H9 (cell line): Measurements from ENCODE around the gene CPNE7. TPM values are rescaled to one million over a fixed set of nuclear protein-coding genes. Genes with fewer than 3 reads are reported as not detected.

ENCODE experiments used
- DNase-seq: peaks from one replicate; pipeline ENCODE4 v3.0.0-alpha.2; 2017
- H2AFZ ChIP-seq: one replicate; pipeline ENCODE4 v1.6.1; 2013; ENCODE audit warnings: mild to moderate bottlenecking, low read length, control low read depth, moderate library complexity
- H2AK5ac ChIP-seq: 2 replicates; pipeline ENCODE4 v1.6.1; 2013; ENCODE audit warnings: low read length, control low read depth, mixed read lengths; ENCODE audit not compliant: insufficient read length
- H2BK120ac ChIP-seq: one replicate; pipeline ENCODE4 v1.6.1; 2013; ENCODE audit warnings: low read depth, mild to moderate bottlenecking, low read length, control low read depth, inconsistent platforms; ENCODE audit not compliant: poor library complexity, severe bottlenecking
- H2BK12ac ChIP-seq: 2 replicates; pipeline ENCODE4 v1.6.1; 2013; ENCODE audit warnings: low read length, control low read depth, mixed read lengths, low read depth; ENCODE audit not compliant: insufficient read length
- H2BK15ac ChIP-seq: 2 replicates; pipeline ENCODE4 v1.6.1; 2013; ENCODE audit warnings: low read depth, low read length, control low read depth
- H2BK20ac ChIP-seq: one replicate; pipeline ENCODE4 v1.6.1; 2013; ENCODE audit warnings: low read depth, mild to moderate bottlenecking, low read length, control low read depth, inconsistent platforms; ENCODE audit not compliant: poor library complexity, severe bottlenecking
- H2BK5ac ChIP-seq: 2 replicates; pipeline ENCODE4 v1.6.1; 2013; ENCODE audit warnings: low read length, control low read depth, mixed read lengths; ENCODE audit not compliant: insufficient read length
- H3K14ac ChIP-seq: 2 replicates; pipeline ENCODE4 v1.6.1; 2013; ENCODE audit warnings: low read length, control low read depth; ENCODE audit not compliant: insufficient read depth
- H3K18ac ChIP-seq: 2 replicates; pipeline ENCODE4 v1.6.1; 2013; ENCODE audit warnings: low read depth, mild to moderate bottlenecking, mixed read lengths, low read length, control low read depth; ENCODE audit not compliant: insufficient read length
- H3K23ac ChIP-seq: 2 replicates; pipeline ENCODE4 v1.6.1; 2013; ENCODE audit warnings: low read length, control low read depth, mixed read lengths, low read depth; ENCODE audit not compliant: insufficient read length
- H3K23me2 ChIP-seq: 2 replicates; pipeline ENCODE4 v1.6.1; 2013; ENCODE audit warnings: low read depth, mild to moderate bottlenecking, mixed read lengths, low read length, control low read depth; ENCODE audit not compliant: insufficient read length, poor library complexity, severe bottlenecking
- H3K27ac ChIP-seq: 2 replicates; pipeline ENCODE4 v1.5.1; 2013; ENCODE audit warnings: low read length, control low read depth, mixed read lengths, low read depth; ENCODE audit not compliant: insufficient read length
- H3K27me3 ChIP-seq: 2 replicates; pipeline ENCODE4 v1.6.1; 2013; ENCODE audit warnings: low read length, control low read depth, inconsistent platforms; ENCODE audit not compliant: insufficient read depth
- H3K4ac ChIP-seq: 2 replicates; pipeline ENCODE4 v1.6.1; 2013; ENCODE audit warnings: low read depth, mild to moderate bottlenecking, control low read depth, inconsistent platforms, low read length, moderate library complexity
- H3K4me1 ChIP-seq: 2 replicates; pipeline ENCODE4 v1.6.1; 2013; ENCODE audit warnings: low read length, control low read depth, inconsistent platforms; ENCODE audit not compliant: insufficient read depth
- H3K4me2 ChIP-seq: 2 replicates; pipeline ENCODE4 v1.6.1; 2013; ENCODE audit warnings: low read length, control low read depth, mixed read lengths; ENCODE audit not compliant: insufficient read length, insufficient read depth
- H3K56ac ChIP-seq: 2 replicates; pipeline ENCODE4 v1.6.1; 2013; ENCODE audit warnings: low read depth, mild to moderate bottlenecking, mixed read lengths, low read length, control low read depth; ENCODE audit not compliant: insufficient read length
- H3K79me1 ChIP-seq: 2 replicates; pipeline ENCODE4 v1.6.1; 2013; ENCODE audit warnings: low read depth, mild to moderate bottlenecking, moderate library complexity, low read length, control low read depth, inconsistent platforms; ENCODE audit not compliant: insufficient read depth, poor library complexity, severe bottlenecking
- H3K79me2 ChIP-seq: 2 replicates; pipeline ENCODE4 v1.6.1; 2013; ENCODE audit warnings: low read length, control low read depth, inconsistent platforms; ENCODE audit not compliant: insufficient read depth
- H3K9ac ChIP-seq: 2 replicates; pipeline ENCODE4 v1.6.1; 2013; ENCODE audit warnings: low read length, control low read depth, mixed read lengths; ENCODE audit not compliant: insufficient read length; ENCODE audit errors: extremely low read depth
- H3K9me3 ChIP-seq: one replicate; pipeline ENCODE4 v1.6.1; 2013; ENCODE audit warnings: low read depth, low read length, inconsistent platforms; ENCODE audit not compliant: control insufficient read depth
- H3T11ph ChIP-seq: one replicate; pipeline ENCODE4 v1.6.1; 2013; ENCODE audit warnings: mild to moderate bottlenecking, low read length, control low read depth, inconsistent platforms
- H4K20me1 ChIP-seq: one replicate; pipeline ENCODE4 v1.6.1; 2013; ENCODE audit not compliant: control insufficient read depth, insufficient read length, insufficient read depth
- H4K5ac ChIP-seq: 2 replicates; pipeline ENCODE4 v1.6.1; 2013; ENCODE audit warnings: low read depth, mild to moderate bottlenecking, mixed read lengths, low read length, control low read depth; ENCODE audit not compliant: insufficient read length
- H4K8ac ChIP-seq: replicated peaks from 2 replicates; pipeline ENCODE4 v1.6.1; 2013; ENCODE audit warnings: low read length, control low read depth, mixed read lengths, low read depth; ENCODE audit not compliant: insufficient read length
- H4K91ac ChIP-seq: 2 replicates; pipeline ENCODE4 v1.6.1; 2013; ENCODE audit warnings: low read depth, mild to moderate bottlenecking, moderate library complexity, mixed read lengths, low read length, control low read depth; ENCODE audit not compliant: insufficient read length
- H3K27ac Mint-ChIP-seq, 3 experiments: 2 replicates in 2 of 3; 3 replicates in 1 of 3; pipeline ENCODE4 v1.8.0; 2020 to 2021; ENCODE audit warnings: mixed read lengths in 3 of 3, mild to moderate bottlenecking in 1 of 3, moderate library complexity in 1 of 3
- H3K27me3 Mint-ChIP-seq: 2 replicates; pipeline ENCODE4 v1.8.0; 2021; ENCODE audit warnings: low read depth, mild to moderate bottlenecking, moderate library complexity, mixed read lengths
- H3K36me3 Mint-ChIP-seq, 3 experiments: 2 replicates in 2 of 3; 3 replicates in 1 of 3; pipeline ENCODE4 v1.8.0; 2020 to 2021; ENCODE audit warnings: low read depth in 3 of 3, mixed read lengths in 3 of 3; ENCODE audit not compliant: insufficient read depth in 1 of 3
- H3K4me1 Mint-ChIP-seq, 2 experiments: 2 replicates each; pipeline ENCODE4 v1.8.0; 2020; ENCODE audit warnings: mixed read lengths in 2 of 2
- H3K4me3 Mint-ChIP-seq, 2 experiments: 2 replicates in 1 of 2; 3 replicates in 1 of 2; pipeline ENCODE4 v1.8.0; 2020 to 2021; ENCODE audit warnings: mild to moderate bottlenecking in 2 of 2, mixed read lengths in 2 of 2, moderate library complexity in 1 of 2
- H3K9me3 Mint-ChIP-seq, 2 experiments: 2 replicates in 1 of 2; 3 replicates in 1 of 2; pipeline ENCODE4 v1.8.0; 2020; ENCODE audit warnings: mild to moderate bottlenecking in 2 of 2, mixed read lengths in 2 of 2, moderate library complexity in 1 of 2
- WGBS: extraction: QIAGEN DNeasy Blood & Tissue Kit; methylation state at CpG from one replicate; pipeline ENCODE4 v1.1.7; 2013; ENCODE audit warnings: missing lambda C conversion rate, low lambda C conversion rate, mixed read lengths; ENCODE audit not compliant: insufficient read length; ENCODE audit errors: extremely low coverage; 5-methylcytosine and 5-hydroxymethylcytosine counted together
- total RNA-seq: library from RNA; stranded (reverse); gene quantifications from 2 replicates; pipeline ENCODE4 v1.2.1, GENCODE V29; 2021
- TF ChIP-seq, protein P1 (sequence below): fragments of 200-600 bp; sonication (generic); conservative IDR thresholded peaks from 3 replicates; pipeline ENCODE4 v1.8.0; 2021; ENCODE audit warnings: antibody characterized with exemption, mild to moderate bottlenecking

Gene CPNE7
- total RNA-seq, 1 experiment from 2014 or later = 23.4 TPM

GRCh38 chr16:89547860-89548259 lies 27.7 kb upstream of the CPNE7 start:
- H2BK120ac ChIP-seq = no peak overlapping the region
- H3K56ac ChIP-seq = no peak overlapping the region

More at GRCh38 chr16:89547860-89548259, 27.7 kb upstream of the CPNE7 start:
- TF ChIP-seq, protein P1, sequence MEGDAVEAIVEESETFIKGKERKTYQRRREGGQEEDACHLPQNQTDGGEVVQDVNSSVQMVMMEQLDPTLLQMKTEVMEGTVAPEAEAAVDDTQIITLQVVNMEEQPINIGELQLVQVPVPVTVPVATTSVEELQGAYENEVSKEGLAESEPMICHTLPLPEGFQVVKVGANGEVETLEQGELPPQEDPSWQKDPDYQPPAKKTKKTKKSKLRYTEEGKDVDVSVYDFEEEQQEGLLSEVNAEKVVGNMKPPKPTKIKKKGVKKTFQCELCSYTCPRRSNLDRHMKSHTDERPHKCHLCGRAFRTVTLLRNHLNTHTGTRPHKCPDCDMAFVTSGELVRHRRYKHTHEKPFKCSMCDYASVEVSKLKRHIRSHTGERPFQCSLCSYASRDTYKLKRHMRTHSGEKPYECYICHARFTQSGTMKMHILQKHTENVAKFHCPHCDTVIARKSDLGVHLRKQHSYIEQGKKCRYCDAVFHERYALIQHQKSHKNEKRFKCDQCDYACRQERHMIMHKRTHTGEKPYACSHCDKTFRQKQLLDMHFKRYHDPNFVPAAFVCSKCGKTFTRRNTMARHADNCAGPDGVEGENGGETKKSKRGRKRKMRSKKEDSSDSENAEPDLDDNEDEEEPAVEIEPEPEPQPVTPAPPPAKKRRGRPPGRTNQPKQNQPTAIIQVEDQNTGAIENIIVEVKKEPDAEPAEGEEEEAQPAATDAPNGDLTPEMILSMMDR = no peak
- H3K27ac ChIP-seq = no peak overlapping the region
- Mint-ChIP-seq H3K27me3 (no peaks in the 10 kb centered on the region), H3K4me1 (no peaks in the 10 kb centered on the region), H3K27ac (no peak overlapping the region), H3K36me3 (peaks cover 18 to 80% (median 80%) of the 10 kb centered on the region in 3 experiments; a peak in 6 of 7 replicates), H3K4me3 (no peak overlapping the region), H3K9me3 (no peaks in the 10 kb centered on the region; a peak in 1 of 5 replicates)
- no peak overlapping the region for H3K18ac ChIP-seq
- no peak overlapping the region for H2AFZ ChIP-seq
- H3K79me2 ChIP-seq = no peaks in the 10 kb centered on the region
- no peaks in the 10 kb centered on the region for H3K27me3 ChIP-seq
- H3T11ph ChIP-seq = no peak overlapping the region
- H3K14ac ChIP-seq = no peak overlapping the region
- no peaks in the 10 kb centered on the region for H3K23me2 ChIP-seq
- H2BK5ac ChIP-seq = no peak overlapping the region
- no peaks in the 10 kb centered on the region for H3K4me1 ChIP-seq
- H4K5ac ChIP-seq = no peak overlapping the region
- H2BK20ac ChIP-seq = no peak overlapping the region
- no CpG with 5 or more reads among the region's 20 CpGs for WGBS
- no peak overlapping the region for H4K8ac ChIP-seq
- no peaks in the 10 kb centered on the region for H3K9me3 ChIP-seq
- H3K23ac ChIP-seq = no peak overlapping the region
- no peak overlapping the region for H2AK5ac ChIP-seq
- H2BK12ac ChIP-seq = no peak overlapping the region
- DNase-seq = no peak
- no peak overlapping the region for H3K9ac ChIP-seq
- no peaks in the 10 kb centered on the region for H4K20me1 ChIP-seq
- H3K79me1 ChIP-seq = no peaks in the 10 kb centered on the region
- H4K91ac ChIP-seq = no peak overlapping the region
- no peak overlapping the region for H3K4me2 ChIP-seq
- no peak overlapping the region for H2BK15ac ChIP-seq
- H3K4ac ChIP-seq = no peak overlapping the region
